ENCODE results near the gene CORIN. TPM values are rescaled to one million over a fixed set of nuclear protein-coding genes. Genes with fewer than 3 reads are reported as not detected.

CORIN gene
- total and polyA plus RNA-seq, 2 of the 4 experiments (the other 2 are of a cell fraction), result 20.3 to 24.7 TPM

DNA sequence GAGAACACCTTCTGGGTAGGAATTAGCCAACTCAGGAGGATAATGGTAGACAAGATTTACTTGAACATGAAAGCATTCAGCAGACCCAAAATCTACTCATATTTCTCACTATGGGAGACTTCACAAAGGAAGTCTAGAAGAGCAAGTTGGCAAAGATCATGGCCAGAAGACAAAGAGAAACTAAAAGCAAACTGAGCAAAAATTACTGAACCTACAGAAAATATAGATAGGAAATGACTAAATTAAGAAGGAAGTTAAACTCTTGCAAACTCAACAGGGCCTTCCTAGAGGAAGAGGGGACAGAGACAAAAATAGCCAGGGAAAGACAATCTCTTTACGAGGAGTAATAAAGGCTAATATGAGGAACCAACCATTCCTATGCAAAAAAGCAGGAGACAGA is 18.7 kb downstream of the CORIN start:
- ChIA-PET CTCF (interaction anchor here (0.6 kb wide), 1 partner anchor 95 kb away, joined by 3 read pairs; no protein-coding TSS in a partner anchor), POLR2A (ENCODE audit: unreplicated experiment) (no interaction called here)
- BruUV-seq (replicated peaks), result no TSS peak
- Histone ChIP-seq H3K79me1 (ENCODE audit: low read depth in 1 of 2, low read length in 2 of 2) (no peaks in the 10 kb centered on the region), H3K27ac (ENCODE audit: insufficient read depth, low read length) (no peak overlapping the region), H3K4me3 (ENCODE audit: insufficient read depth, low read depth, low read length) (no peak overlapping the region), H3K36me3 (ENCODE audit: control insufficient read depth, insufficient read depth, low read length) (no peaks in the 10 kb centered on the region), H4K20me1 (ENCODE audit: insufficient read depth, low read length) (no peaks in the 10 kb centered on the region), H2BK20ac (ENCODE audit: low read depth, low read length) (no peak overlapping the region), H3K23ac (ENCODE audit: low read depth, low read length) (no peak overlapping the region), H4K5ac (ENCODE audit: low read depth, low read length) (no peak overlapping the region), H3K18ac (ENCODE audit: low read depth, low read length) (no peak overlapping the region), H3K4me1 (ENCODE audit: control insufficient read depth, insufficient read depth, low read length) (no peaks in the 10 kb centered on the region; the same call in 1 of the 2 replicates), H3K9me3 (ENCODE audit: control insufficient read depth, insufficient read depth, low read length) (no peaks in the 10 kb centered on the region), H3K4ac (ENCODE audit: low read depth, low read length) (no peak overlapping the region), H3K9ac (ENCODE audit: low read depth, low read length) (no peak overlapping the region), H2AK9ac (replicated peaks; ENCODE audit: low read depth, low read length, poor library complexity) (no peak overlapping the region), H3K9me1 (ENCODE audit: insufficient read depth, low read length) (no peaks in the 10 kb centered on the region), H2BK15ac (ENCODE audit: low read depth, low read length) (no peak overlapping the region), H2AFZ (replicated peaks; ENCODE audit: low read length, poor library complexity) (no peak overlapping the region), H3K4me2 (ENCODE audit: low read depth, low read length) (no peak overlapping the region), H2BK5ac (ENCODE audit: low read depth, low read length, poor library complexity, severe bottlenecking) (no peak overlapping the region), H3K14ac (replicated peaks; ENCODE audit: low read depth, low read length) (no peak overlapping the region), H2BK120ac (ENCODE audit: low read depth, low read length) (no peak overlapping the region), H3K27me3 (ENCODE audit: control insufficient read depth, insufficient read depth, low read length) (no peaks in the 10 kb centered on the region; the same call in 1 of the 2 replicates), H4K8ac (ENCODE audit: low read depth in 2 of 2, low read length in 2 of 2) (no peak overlapping the region), H3K56ac (ENCODE audit: extremely low read depth, insufficient read depth, low read length) (no peak overlapping the region), H2AK5ac (ENCODE audit: low read depth, low read length) (no peak overlapping the region), H4K91ac (ENCODE audit: insufficient read depth, low read depth, low read length) (no peak overlapping the region)
- DNase-seq (no peak), ATAC-seq (ENCODE audit: low read depth) (no peak)
- in situ Hi-C loops (cut with MboI; ENCODE audit: low sequenced_read_pairs), result no loop called here
- intact Hi-C loops (cut with micrococcal nuclease), result no loop called here
- dilution Hi-C loops (cut with HindIII; ENCODE audit: low sequenced_read_pairs, unreplicated experiment), result no loop called here
- no CpG with 5 or more reads among the region's 1 CpG for WGBS, 2 experiments (ENCODE audit: extremely low coverage in 2 of 2, insufficient read length in 1 of 2)
- TF ChIP-seq SMC3 (IDR thresholded peaks at IDR 0.05; ENCODE audit: low read depth, low read length) (no peak), NFE2L2 (IDR thresholded peaks at IDR 0.05; ENCODE audit: low read depth, low read length) (no peak), RFX5 (IDR thresholded peaks at IDR 0.05; ENCODE audit: low read depth, low read length) (no peak), MXI1 (IDR thresholded peaks at IDR 0.05; ENCODE audit: borderline replicate concordance, low read depth, low read length) (no peak), POLR2A (IDR thresholded peaks at IDR 0.05; ENCODE audit: low read depth, low read length) (no peak), MAZ (IDR thresholded peaks at IDR 0.05; ENCODE audit: borderline replicate concordance, low read depth, low read length) (no peak), MAFK (IDR thresholded peaks at IDR 0.05; ENCODE audit: low read depth, low read length) (no peak), USF2 (IDR thresholded peaks at IDR 0.05; ENCODE audit: low read depth, low read length) (no peak), CHD1 (IDR thresholded peaks at IDR 0.05; ENCODE audit: low read depth, low read length) (no peak), RAD21 (IDR thresholded peaks at IDR 0.05; ENCODE audit: low read length) (no peak), FOS (IDR thresholded peaks at IDR 0.05; ENCODE audit: low read depth, low read length) (no peak), BHLHE40 (IDR thresholded peaks at IDR 0.05; ENCODE audit: low read depth, low read length) (no peak)
- TF ChIP-seq, protein P1, sequence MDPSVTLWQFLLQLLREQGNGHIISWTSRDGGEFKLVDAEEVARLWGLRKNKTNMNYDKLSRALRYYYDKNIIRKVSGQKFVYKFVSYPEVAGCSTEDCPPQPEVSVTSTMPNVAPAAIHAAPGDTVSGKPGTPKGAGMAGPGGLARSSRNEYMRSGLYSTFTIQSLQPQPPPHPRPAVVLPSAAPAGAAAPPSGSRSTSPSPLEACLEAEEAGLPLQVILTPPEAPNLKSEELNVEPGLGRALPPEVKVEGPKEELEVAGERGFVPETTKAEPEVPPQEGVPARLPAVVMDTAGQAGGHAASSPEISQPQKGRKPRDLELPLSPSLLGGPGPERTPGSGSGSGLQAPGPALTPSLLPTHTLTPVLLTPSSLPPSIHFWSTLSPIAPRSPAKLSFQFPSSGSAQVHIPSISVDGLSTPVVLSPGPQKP (IDR thresholded peaks at IDR 0.05; ENCODE audit: borderline replicate concordance, low read depth, low read length), result no peak
